Dermis blood vessel endothelial cell (primary cell): ENCODE results near the gene CAND2. TPM values are rescaled to one million over a fixed set of nuclear protein-coding genes. Genes with fewer than 3 reads are reported as not detected.

Experiments
- DNase-seq: peaks from one replicate; pipeline ENCODE4 v3.0.0; 2010
- total RNA-seq: library from RNA; depleted of rRNA; stranded (reverse); fragments of >200 nt; gene quantifications from 2 replicates; pipeline ENCODE4 v1.2.3, GENCODE V29; 2014

Gene CAND2
- total RNA-seq = 2.2 and 2.4 TPM in 2 replicates

GRCh38 chr3:12796171-12797123 is at the start of gene CAND2:
Gene CAND2 (plus strand): TSS chr3:12796680. CDS start chr3:12796721, 41 bp downstream.
- peak; percentile 61 for DNase-seq

GRCh38 chr3:12748477-12748876 is 48.0 kb upstream of the CAND2 start:
- DNase-seq = no peak

DNA sequence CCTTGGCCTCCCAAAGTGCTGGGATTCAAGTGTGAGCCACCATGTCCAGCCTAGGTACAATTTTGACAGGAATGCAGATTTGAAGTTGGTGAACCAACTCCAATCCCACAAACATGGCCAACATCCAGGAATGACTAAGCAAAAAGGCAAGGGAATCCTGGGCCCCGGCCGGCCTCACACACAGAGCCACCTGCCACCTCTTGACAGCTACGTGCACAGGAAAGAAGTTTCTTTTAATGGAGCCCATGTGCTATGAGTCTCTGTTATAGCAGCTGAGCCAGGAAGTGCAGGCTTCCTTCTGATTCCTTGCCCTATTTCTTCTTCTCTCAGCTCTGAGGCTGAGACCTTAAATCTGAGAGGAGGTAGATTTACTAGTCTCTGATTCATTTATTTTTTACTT is 46.3 kb upstream of the CAND2 start:
- peak; percentile 55 for DNase-seq

DNA sequence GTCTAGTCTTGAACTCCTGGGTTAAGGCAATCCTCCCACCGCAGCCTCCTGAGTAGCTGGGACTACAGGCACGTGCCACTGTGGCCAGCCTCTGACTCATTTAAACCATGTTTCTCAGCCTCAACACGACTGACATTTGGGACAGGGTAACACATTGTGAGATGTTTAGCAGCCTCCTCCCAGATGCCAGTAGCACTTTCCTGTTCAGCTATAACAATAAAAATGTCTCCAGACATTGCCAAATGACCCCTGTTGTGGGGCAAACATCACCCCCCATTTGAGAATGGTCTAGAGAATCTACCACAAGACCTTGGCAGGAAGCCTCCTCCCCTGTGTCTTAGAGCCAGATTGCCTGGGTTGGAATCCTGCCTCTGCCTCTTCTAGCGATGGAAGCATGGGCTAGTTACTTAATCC is 45.8 kb upstream of the CAND2 start:
- peak; percentile 45 for DNase-seq

DNA sequence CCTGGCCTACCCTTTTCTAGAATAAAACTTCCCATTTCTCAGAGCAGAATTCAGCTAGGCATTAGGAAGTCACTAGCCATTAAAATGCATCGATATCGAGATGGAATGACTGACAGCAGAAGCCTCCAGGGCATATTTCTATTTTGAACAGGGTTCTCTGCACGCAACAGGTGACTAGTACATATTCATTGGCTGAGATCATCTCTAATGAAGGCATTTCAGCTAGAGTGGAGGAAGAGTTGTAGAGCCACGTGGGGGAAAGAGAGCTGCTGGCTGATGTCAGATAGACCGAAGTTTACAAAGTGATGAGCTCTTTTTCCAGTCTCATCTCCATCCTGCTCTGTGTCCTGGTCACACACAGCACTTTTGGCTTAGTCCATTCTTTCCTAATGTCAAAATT is 44.9 kb upstream of the CAND2 start:
- DNase-seq = no peak

DNA sequence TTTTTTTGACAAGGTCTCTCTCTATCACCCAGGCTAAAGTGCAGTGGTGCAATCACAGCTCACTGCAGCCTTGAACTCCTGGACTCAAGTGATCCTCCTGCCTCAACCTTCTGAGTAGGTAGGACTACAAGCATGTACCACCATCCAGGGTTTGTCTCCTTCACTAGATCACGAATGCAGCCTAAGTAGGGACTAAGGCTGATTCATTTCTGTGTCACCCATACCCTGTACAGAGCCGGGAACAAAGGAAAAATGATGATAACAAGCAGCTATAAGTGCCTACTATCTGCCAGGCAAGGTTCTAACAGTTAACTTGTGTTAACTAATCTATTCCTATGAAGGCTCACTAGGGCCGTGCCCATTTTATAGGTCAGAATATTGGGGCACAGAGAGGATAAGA is 44.4 kb upstream of the CAND2 start:
- DNase-seq = no peak

GRCh38 chr3:12752809-12753208 is 43.7 kb upstream of the CAND2 start:
- no peak for DNase-seq

DNA sequence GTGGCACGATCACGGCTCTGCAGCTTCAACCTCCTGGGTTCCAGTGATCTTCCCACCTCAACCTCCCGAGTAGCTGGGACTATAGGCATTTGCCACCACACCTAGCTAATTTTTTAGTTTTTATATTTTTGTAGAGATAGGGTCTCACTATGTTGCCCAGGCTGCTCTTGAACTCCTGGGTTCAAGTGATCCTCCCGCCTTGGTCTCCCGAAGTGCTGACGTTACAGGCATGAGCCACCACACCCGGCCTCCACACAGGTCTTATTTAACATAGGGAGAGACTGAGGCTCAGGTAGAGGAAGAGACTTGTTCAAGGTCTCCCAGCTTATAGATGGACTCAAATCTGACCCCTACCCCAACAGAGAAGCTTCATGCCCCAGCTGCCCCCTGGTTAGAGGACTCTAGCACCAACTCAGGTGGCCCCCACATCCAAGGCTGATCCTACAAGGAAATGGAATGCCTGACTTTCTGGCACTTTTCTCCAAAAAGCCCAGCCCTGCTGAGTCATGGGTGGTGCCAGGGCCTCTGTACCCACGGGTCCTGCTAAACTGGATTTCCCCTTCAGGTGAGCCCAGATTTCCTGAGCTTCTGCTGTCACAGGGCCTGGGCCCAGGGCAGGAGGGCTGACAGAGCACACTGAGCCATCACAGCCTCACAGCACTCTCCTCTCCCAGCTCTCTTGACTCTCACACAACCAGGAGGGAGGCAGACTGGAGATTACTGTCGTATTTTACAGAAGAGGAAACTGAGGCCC is 43.0 kb upstream of the CAND2 start:
- no peak for DNase-seq

DNA sequence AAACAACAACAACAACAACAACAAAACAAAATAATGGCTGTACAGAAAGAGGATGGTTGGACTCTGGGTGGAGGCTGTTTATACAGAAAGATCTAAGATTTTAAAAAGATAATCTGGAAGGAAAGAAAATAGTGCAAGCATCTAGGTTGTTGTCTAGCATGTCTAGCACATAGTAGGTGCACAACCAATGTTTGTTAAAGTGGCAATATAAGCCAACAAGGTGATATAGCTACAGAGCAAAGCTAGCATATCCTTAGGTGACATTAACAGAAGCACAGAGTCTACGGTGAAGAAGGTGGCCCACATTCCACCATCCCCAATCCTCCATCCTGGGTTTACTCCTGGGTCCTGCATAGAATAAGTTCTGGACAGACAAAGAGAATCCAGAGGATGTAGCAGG is 42.2 kb upstream of the CAND2 start:
- no peak for DNase-seq

DNA sequence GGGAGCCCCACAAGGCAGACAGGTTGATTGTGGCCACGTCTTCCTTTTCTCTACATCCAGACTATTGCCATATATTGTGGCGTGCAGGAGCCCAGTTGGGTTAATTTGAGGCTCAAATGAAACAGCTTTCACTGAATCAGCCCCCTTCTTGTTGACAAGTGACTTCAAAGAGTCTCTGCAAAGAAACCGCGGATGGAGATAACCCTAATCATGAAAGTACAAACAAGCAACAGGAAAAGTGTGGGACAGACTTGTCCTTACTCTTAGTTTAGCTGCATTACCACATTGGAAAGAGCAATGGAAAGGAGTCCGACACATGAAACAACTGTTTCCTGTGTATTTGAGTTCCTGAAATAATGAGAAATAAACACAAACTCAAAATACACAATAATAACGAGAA is 40.7 kb upstream of the CAND2 start:
- DNase-seq = no peak

DNA sequence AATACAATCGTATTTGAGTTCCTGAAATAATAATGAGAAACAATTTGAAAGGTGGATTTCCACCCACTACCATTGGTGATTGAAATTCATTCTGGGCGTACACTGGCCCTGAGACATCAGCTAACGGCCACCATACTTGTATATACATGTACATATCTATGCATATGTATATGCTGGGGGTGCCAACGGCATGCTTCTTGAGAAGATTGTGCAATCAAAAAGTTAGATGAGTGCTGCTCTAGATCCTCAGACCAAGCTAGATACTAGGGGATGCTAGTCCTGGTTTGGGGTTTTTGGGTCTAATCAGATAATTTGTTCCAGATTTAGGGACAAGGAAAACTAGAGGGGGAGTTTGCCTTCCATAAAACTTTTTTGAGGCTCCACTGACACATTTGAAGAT is 40.3 kb upstream of the CAND2 start:
- no peak for DNase-seq

- DNase-seq = no peak
Observed at GRCh38 chr3:12756635-12757034, 39.8 kb upstream of the CAND2 start.

DNA sequence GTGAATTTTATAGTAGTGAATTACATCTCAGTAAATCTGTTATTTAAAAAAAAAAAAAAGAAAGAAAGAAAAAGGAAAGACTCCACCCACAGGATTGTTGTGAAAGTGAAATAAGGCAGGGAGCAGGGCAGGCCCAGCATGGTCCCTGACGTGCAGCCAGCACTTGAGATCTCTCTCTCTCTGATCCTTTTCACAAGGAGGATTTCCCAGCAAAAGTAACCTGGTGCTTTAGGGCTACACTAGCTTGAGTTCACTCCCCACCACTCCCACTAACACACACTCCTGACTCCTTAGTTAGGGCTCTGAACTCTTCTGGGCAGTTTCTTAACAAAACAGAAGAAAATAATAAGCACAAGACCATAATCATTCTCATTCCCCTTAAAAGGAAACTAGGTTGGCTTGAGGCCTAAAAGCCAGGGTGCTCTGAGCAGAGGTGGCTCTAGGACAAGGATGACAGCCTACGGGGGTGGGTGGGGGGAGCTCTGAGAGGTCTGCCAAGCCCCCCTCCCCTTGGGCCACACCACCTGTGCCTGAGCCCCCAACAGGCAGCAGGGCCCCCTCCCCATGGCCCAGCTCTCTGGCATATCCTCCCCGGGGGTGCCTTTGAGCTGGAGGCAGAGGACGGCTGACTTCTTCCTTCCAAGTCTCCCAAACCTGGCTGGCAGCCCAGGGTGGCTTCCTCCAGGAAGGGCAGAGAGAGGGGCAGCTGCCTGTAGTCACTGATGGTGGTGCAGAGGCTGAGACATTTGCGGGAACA is 38.3 kb upstream of the CAND2 start:
- peak; percentile 57 for DNase-seq

DNA sequence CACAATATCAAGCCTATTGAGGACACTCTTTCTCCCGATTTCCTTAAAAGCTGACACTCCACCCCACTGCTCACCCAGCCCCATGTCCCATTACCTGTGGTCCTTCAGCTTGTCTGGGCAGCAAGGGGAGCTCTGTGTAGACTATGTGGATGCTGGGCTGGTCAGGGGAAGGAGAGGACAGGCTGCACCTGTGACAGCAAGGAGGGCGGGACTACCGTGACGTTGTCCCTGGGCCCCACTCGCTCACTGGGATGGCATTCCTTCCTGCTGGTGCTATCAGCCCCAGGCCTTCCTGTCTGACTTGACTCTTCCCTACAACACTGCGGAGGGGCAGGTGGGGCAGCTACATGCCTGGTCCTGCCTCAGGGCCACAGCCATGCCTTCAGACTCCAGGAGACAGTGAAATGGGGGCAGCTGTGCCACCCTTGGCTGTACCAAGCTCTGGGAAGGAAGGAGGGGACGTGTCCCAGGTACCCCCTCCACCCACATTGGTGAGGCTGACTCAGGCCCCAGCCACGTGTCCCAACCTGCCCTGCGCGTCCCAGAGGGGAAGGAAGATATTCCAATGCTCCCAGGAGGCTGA is 37.3 kb upstream of the CAND2 start, which contains the start of gene TMEM40:
TSS of gene TMEM40 (minus strand) at position 163 of the 583 bp plus-strand sequence. CDS start 9,427 bp downstream, outside the sequence.
- no peak for DNase-seq

- DNase-seq = no peak
Observed at GRCh38 chr3:12759693-12760565, 36.6 kb upstream of the CAND2 start.

DNA sequence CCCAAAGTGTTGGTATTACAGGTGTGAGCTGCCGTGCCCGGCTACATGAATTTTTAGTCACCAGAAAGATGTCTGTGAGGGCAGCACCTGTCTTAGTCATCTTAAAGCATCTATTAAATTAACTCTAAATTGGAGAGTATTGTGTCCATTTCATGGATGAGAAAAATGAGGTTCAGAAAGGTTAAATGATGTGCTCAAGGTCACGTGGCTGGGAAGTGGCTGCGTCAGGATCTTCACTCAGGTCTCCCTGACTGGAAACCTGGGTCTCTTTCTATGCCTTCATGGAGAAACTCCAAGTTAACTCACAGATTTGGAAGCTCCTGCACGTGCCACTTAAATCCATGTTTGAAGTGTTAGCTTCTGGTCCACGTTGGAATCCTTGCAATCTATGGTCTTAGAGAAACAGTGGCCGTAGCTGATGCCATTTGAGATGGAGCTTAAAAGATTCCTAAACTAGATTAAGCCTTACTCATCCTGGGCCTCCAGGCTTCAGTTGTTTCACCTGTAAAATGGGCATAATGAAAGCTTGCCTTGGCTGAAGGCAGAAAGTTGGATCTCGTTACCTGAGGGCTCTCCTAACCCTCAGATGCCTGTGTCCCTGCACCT is 32.2 kb upstream of the CAND2 start:
- DNase-seq = no peak

DNA sequence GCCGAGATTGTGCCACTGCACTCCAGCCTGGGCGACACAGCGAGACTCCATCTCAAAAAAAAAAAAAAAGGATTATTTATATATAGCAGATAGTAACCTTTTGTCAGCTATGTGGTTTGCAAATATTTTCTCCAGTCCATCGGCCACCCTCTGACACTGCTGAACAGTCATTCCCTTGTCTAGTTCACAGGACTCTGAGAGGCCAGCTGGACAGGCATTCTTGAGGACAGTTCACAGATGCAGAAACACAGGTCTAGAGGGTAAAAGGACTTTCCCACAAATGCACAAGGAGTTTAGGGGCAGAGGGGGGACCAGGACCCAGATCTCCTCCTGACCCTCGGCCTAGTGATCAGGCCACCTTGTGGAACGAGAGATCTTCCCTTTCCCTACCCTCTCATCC is 29.9 kb upstream of the CAND2 start:
- no peak for DNase-seq

DNA sequence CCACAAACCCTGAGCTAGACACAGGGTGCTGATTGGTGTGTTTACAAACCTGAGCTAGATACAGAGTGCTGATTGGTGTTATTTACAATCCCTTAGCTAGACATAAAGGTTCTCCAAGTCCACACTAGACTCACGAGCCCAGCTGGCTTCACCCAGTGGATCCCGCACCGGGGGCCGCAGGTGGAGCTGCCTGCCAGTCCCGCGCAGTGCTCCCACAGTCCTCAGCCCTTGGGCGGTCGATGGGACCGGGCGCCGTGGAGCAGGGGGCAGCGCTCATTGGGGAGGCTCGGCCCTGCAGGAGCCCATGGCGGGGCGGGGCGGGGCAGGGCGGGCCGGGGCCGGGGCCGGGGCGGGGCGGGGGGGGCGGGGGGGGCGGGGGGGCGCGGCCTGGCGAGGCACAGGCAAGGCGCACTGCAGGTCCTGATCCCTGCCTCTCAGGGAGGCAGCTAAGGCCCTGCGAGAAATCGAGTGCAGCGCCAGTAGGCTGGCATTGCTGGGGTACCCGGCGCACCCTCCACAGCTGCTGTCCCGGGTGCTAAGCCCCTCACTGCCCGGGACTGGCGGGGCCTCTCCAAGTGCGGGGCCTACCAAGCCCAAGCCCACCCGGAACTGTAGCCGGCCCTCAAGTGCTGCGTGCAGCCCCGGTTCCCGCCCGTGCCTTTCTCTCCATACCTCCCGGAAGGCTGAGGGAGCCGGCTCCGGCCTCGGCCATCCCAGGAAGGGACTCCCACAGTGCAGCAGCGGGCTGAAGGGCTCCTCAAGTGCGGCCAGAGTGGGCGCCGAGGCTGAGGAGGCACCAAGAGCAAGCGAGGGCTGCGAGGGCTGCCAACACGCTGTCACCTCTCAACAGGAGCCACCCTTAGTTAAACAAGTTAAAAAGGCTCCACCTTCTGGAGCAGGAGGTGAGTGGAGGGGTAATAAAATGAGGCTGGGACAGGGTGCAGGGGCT is 27.6 kb upstream of the CAND2 start:
- DNase-seq = no peak

DNA sequence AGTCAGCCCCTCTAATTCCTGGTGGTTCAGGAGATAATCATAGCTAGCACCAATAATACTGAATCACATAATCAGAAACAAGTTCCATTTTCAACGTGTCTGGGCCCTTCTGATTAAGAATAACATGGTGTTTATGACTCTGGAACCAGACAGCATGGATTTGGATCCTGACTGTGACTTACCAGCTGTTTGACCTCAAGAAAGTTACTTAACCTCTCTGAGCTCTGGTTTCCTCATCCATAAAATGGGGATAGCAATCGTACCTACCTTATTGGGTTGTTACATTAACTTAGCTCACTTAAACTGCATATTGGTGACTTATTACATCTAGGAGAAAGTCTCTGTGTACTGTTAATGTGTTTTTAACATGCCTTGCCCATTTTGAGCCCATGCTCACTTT is 26.7 kb upstream of the CAND2 start:
- no peak for DNase-seq

- DNase-seq = no peak
Observed at GRCh38 chr3:12771236-12771635, 25.2 kb upstream of the CAND2 start.
